Astrocyte of the cerebellum (primary cell): ENCODE results near the gene GTSF1L.

Experiments used
- DNase-seq: peaks from one replicate; pipeline ENCODE4 v3.0.0-alpha.2; 2011; ENCODE audit warnings: low read depth
- H3K4me3 ChIP-seq: 2 replicates; pipeline ENCODE4 v1.5.1; 2011; ENCODE audit warnings: mild to moderate bottlenecking, low read depth, low read length, moderate library complexity
- CTCF ChIP-seq: IDR thresholded peaks from 2 replicates; pipeline ENCODE4 v1.5.1; 2012; ENCODE audit warnings: low read length, low read depth, moderate library complexity, mild to moderate bottlenecking; ENCODE audit errors: missing control alignments
- in situ Hi-C: cut with HindIII; loops from 2 replicates; pipeline ENCODE4 v1.10.0; 2017; ENCODE audit warnings: low sequenced_read_pairs

Gene GTSF1L

GRCh38 chr20:43736588-43737158, 9.9 kb upstream of the GTSF1L start:
- in situ Hi-C loops: no loop called here
- no peak for DNase-seq
- no peak for TF ChIP-seq CTCF
- no peak overlapping the region for H3K4me3 ChIP-seq

GRCh38 chr20:43731927-43732326, 5.1 kb upstream of the GTSF1L start:
- no peak for TF ChIP-seq CTCF
- in situ Hi-C loops: no loop called here
- no peak for DNase-seq
- H3K4me3 ChIP-seq: no peak overlapping the region

GRCh38 chr20:43731469-43731868, 4.7 kb upstream of the GTSF1L start:
- in situ Hi-C loops: no loop called here
- no peak overlapping the region for H3K4me3 ChIP-seq
- TF ChIP-seq CTCF: no peak
- peak; percentile 57 for DNase-seq

GRCh38 chr20:43728686-43729255, 2.0 kb upstream of the GTSF1L start:
- DNase-seq: no peak
- in situ Hi-C loops: no loop called here
- TF ChIP-seq CTCF: no peak
- H3K4me3 ChIP-seq: no peak overlapping the region

GRCh38 chr20:43727980-43728590, 1.3 kb upstream of the GTSF1L start:
- no peak overlapping the region for H3K4me3 ChIP-seq
- in situ Hi-C loops: no loop called here
- DNase-seq: no peak
- no peak for TF ChIP-seq CTCF

- no peak for TF ChIP-seq CTCF
- DNase-seq: no peak
- in situ Hi-C loops: no loop called here
These were observed 469 bp downstream of the GTSF1L start for GRCh38 chr20:43726333-43726732.

More at GRCh38 chr20:43726333-43726732, 469 bp downstream of the GTSF1L start:
- H3K4me3 ChIP-seq: no peak overlapping the region
